ENCODE measurements around the gene MRC2.
"Not testable (repeated sequence)": the region's sequence is repeated elsewhere in the genome, so short reads cannot be mapped to it uniquely, and the experiment has no call there.

Gene MRC2

GRCh38 chr17:62690168-62690897 lies 62.9 kb downstream of the MRC2 start:
- H3K36me3 ChIP-seq (ENCODE audit: control insufficient read depth, insufficient read depth, low read length), result no peaks in the 10 kb centered on the region

GRCh38 chr17:62691589-62691915 lies 64.1 kb downstream of the MRC2 start:
- H3K9ac ChIP-seq; H3K27me3 ChIP-seq (ENCODE audit: control insufficient read depth, insufficient read depth, low read length); H3K36me3 ChIP-seq (ENCODE audit: control insufficient read depth, insufficient read depth, low read length); H3K4me1 ChIP-seq; H3K27ac ChIP-seq; H3K4me3 ChIP-seq (ENCODE audit: low read depth, low read length); H2AFZ ChIP-seq; H3K4me2 ChIP-seq (ENCODE audit: low read length); H3K9me3 ChIP-seq (ENCODE audit: control insufficient read depth, low read length); H3K79me2 ChIP-seq: not testable (repeated sequence)

More at GRCh38 chr17:62690168-62690897, 62.9 kb downstream of the MRC2 start:
- Histone ChIP-seq H3K9ac (no peak overlapping the region), H3K27me3 (ENCODE audit: control insufficient read depth, insufficient read depth, low read length) (no peaks in the 10 kb centered on the region), H3K79me2 (no peaks in the 10 kb centered on the region), H3K4me3 (ENCODE audit: low read depth, low read length) (no peak overlapping the region), H3K9me3 (ENCODE audit: control insufficient read depth, low read length) (no peaks in the 10 kb centered on the region), H3K27ac (no peak overlapping the region), H3K4me2 (ENCODE audit: low read length) (no peak overlapping the region), H2AFZ (no peak overlapping the region), H3K4me1 (no peaks in the 10 kb centered on the region)
- TF ChIP-seq CTCF (IDR thresholded peaks at IDR 0.05), result no peak

GRCh38 chr17:62692159-62692651 lies 64.7 kb downstream of the MRC2 start:
- Histone ChIP-seq H3K4me1 (no peaks in the 10 kb centered on the region), H2AFZ (no peak overlapping the region), H3K4me3 (ENCODE audit: low read depth, low read length) (no peak overlapping the region), H3K4me2 (ENCODE audit: low read length) (no peak overlapping the region), H3K9me3 (ENCODE audit: control insufficient read depth, low read length) (no peaks in the 10 kb centered on the region), H3K27ac (no peak overlapping the region), H3K27me3 (ENCODE audit: control insufficient read depth, insufficient read depth, low read length) (no peaks in the 10 kb centered on the region), H3K9ac (no peak overlapping the region), H3K36me3 (ENCODE audit: control insufficient read depth, insufficient read depth, low read length) (no peaks in the 10 kb centered on the region), H3K79me2 (no peaks in the 10 kb centered on the region)
- no peak for TF ChIP-seq CTCF (IDR thresholded peaks at IDR 0.05)

- no peak overlapping the region for H3K4me3 ChIP-seq (ENCODE audit: low read depth, low read length)
- H3K9me3 ChIP-seq (ENCODE audit: control insufficient read depth, low read length), result no peaks in the 10 kb centered on the region
- H3K27me3 ChIP-seq (ENCODE audit: control insufficient read depth, insufficient read depth, low read length), result no peaks in the 10 kb centered on the region
- no peak overlapping the region for H3K4me2 ChIP-seq (ENCODE audit: low read length)
- TF ChIP-seq CTCF (IDR thresholded peaks at IDR 0.05), result no peak
- no peak overlapping the region for H3K27ac ChIP-seq
- H2AFZ ChIP-seq, result no peak overlapping the region
- no peaks in the 10 kb centered on the region for H3K36me3 ChIP-seq (ENCODE audit: control insufficient read depth, insufficient read depth, low read length)
- no peaks in the 10 kb centered on the region for H3K4me1 ChIP-seq
- no peak overlapping the region for H3K9ac ChIP-seq
- H3K79me2 ChIP-seq, result no peaks in the 10 kb centered on the region
Observed at GRCh38 chr17:62692721-62693431, 65.4 kb downstream of the MRC2 start.

GRCh38 chr17:62693616-62694409 lies 66.3 kb downstream of the MRC2 start:
- H3K27me3 ChIP-seq (ENCODE audit: control insufficient read depth, insufficient read depth, low read length), result no peaks in the 10 kb centered on the region
- no peaks in the 10 kb centered on the region for H3K9me3 ChIP-seq (ENCODE audit: control insufficient read depth, low read length)
- H3K9ac ChIP-seq, result no peak overlapping the region
- no peak overlapping the region for H3K4me3 ChIP-seq (ENCODE audit: low read depth, low read length)
- no peaks in the 10 kb centered on the region for H3K36me3 ChIP-seq (ENCODE audit: control insufficient read depth, insufficient read depth, low read length)
- no peak overlapping the region for H3K4me2 ChIP-seq (ENCODE audit: low read length)
- no peak overlapping the region for H3K27ac ChIP-seq
- no peak overlapping the region for H2AFZ ChIP-seq
- H3K79me2 ChIP-seq, result no peaks in the 10 kb centered on the region
- H3K4me1 ChIP-seq, result no peaks in the 10 kb centered on the region
- TF ChIP-seq CTCF (IDR thresholded peaks at IDR 0.05), result no peak

GRCh38 chr17:62695093-62695738 lies 67.7 kb downstream of the MRC2 start:
- not testable (repeated sequence) for H3K9ac ChIP-seq; H3K9me3 ChIP-seq (ENCODE audit: control insufficient read depth, low read length); H3K4me1 ChIP-seq; H3K36me3 ChIP-seq (ENCODE audit: control insufficient read depth, insufficient read depth, low read length); H3K4me3 ChIP-seq (ENCODE audit: low read depth, low read length); H3K27me3 ChIP-seq (ENCODE audit: control insufficient read depth, insufficient read depth, low read length); H3K79me2 ChIP-seq; H3K27ac ChIP-seq; H3K4me2 ChIP-seq (ENCODE audit: low read length); H2AFZ ChIP-seq
